GM23248 (cell line): ENCODE measurements around the gene CFAP57.
"Not testable (repeated sequence)": the region's sequence is repeated elsewhere in the genome, so short reads cannot be mapped to it uniquely, and the experiment has no call there.

Experiments
- EZH2 ChIP-seq: fragments of 200-600 bp; sonication (generic); IDR thresholded peaks from 2 replicates; pipeline ENCODE4 v1.6.1; 2018; ENCODE audit warnings: antibody characterized with exemption, mild to moderate bottlenecking; ENCODE audit not compliant: insufficient read depth, poor library complexity, severe bottlenecking
- EZH2phosphoT487 ChIP-seq: fragments of 200-600 bp; sonication (generic); IDR thresholded peaks from 2 replicates; pipeline ENCODE4 v1.6.1; 2018; ENCODE audit warnings: antibody characterized with exemption, moderate library complexity, mild to moderate bottlenecking, low read depth; ENCODE audit not compliant: insufficient read depth

DNA sequence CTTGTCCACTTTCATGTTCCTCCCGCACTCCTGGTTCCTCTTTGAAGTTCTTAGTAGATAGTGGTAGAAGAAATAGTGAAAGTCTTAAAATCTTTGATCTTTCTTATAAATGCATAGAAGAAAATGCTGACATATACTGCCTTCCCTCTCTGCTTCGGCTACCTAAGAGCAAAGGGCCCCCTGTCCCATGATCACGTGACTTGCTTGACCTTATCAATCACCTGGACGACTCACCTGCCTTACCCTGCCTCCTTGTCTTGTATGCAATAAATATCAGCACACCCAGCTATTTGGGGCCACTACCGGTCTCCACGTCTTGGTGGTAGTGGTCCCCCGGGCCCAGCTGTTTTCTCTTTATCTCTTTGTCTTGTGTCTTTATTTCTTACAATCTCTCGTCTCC is 32.8 kb upstream of the CFAP57 start:
- TF ChIP-seq EZH2, EZH2phosphoT487: not testable (repeated sequence)
